GM12891 (cell line): ENCODE data around the gene FAM185A.

Experiments
- PAX5 ChIP-seq: IDR thresholded peaks from 2 replicates; pipeline ENCODE4 v1.6.1; 2011; ENCODE audit warnings: low read length, moderate library complexity, mild to moderate bottlenecking; ENCODE audit not compliant: insufficient read depth, severe bottlenecking
- POLR2A ChIP-seq: IDR thresholded peaks from 2 replicates; pipeline ENCODE4 v1.6.1; 2011; ENCODE audit warnings: low read depth, low read length, control low read depth
- POLR2AphosphoS5 ChIP-seq: IDR thresholded peaks from 2 replicates; pipeline ENCODE4 v1.6.1; 2011; ENCODE audit warnings: low read depth, low read length, control low read depth
- POU2F2 ChIP-seq: IDR thresholded peaks from 2 replicates; pipeline ENCODE4 v1.6.1; 2011; ENCODE audit warnings: low read depth, mild to moderate bottlenecking, control low read depth, low read length, moderate library complexity
- SPI1 ChIP-seq: IDR thresholded peaks from 2 replicates; pipeline ENCODE4 v1.6.1; 2011; ENCODE audit warnings: low read depth, low read length, control low read depth
- TAF1 ChIP-seq: IDR thresholded peaks from 2 replicates; pipeline ENCODE4 v1.6.1; 2011; ENCODE audit warnings: low read depth, low read length, control low read depth

GRCh38 chr7:102821994-102822747 is 73.4 kb downstream of the FAM185A start:
- TF ChIP-seq POLR2AphosphoS5 (no peak), POLR2A (no peak), TAF1 (no peak), POU2F2 (no peak), SPI1 (no peak), PAX5 (no peak)
